Mesenchymal stem cell (in vitro differentiated cells and primary cell): Measurements from ENCODE around the gene SAMD13.
A peak's percentile ranks its signal among the peaks of the same experiment; 100 is the strongest.

ENCODE experiments used
- DNase-seq: peaks from one replicate; pipeline ENCODE4 v3.0.0-alpha.2; 2013
- H2AFZ ChIP-seq: one replicate; pipeline ENCODE4 v1.6.1; 2013; ENCODE audit warnings: low read depth, mild to moderate bottlenecking, control low read depth, inconsistent platforms, low read length, moderate library complexity
- H2AK5ac ChIP-seq: 2 replicates; pipeline ENCODE4 v1.6.1; 2013; ENCODE audit warnings: low read length, moderate library complexity, mild to moderate bottlenecking, inconsistent platforms; ENCODE audit not compliant: severe bottlenecking
- H2BK120ac ChIP-seq: one replicate; pipeline ENCODE4 v1.6.1; 2013; ENCODE audit warnings: low read depth, mild to moderate bottlenecking, inconsistent platforms, low read length, moderate library complexity
- H2BK12ac ChIP-seq, 2 experiments: one replicate each; pipeline ENCODE4 v1.6.1; 2013; ENCODE audit warnings: inconsistent platforms in 2 of 2, low read length in 2 of 2, mild to moderate bottlenecking in 2 of 2, moderate library complexity in 2 of 2, control low read depth in 1 of 2
- H2BK15ac ChIP-seq: one replicate; pipeline ENCODE4 v1.6.1; 2013; ENCODE audit warnings: mild to moderate bottlenecking, low read depth, inconsistent platforms; ENCODE audit not compliant: poor library complexity, severe bottlenecking
- H2BK5ac ChIP-seq: 2 replicates; pipeline ENCODE4 v1.6.1; 2013; ENCODE audit warnings: low read depth, mild to moderate bottlenecking, low read length, control low read depth, inconsistent platforms; ENCODE audit not compliant: poor library complexity, severe bottlenecking
- H3K14ac ChIP-seq, 2 experiments: one replicate each; pipeline ENCODE4 v1.6.1; 2013; ENCODE audit warnings: inconsistent platforms in 2 of 2, low read length in 2 of 2, control low read depth in 1 of 2, mild to moderate bottlenecking in 1 of 2, moderate library complexity in 1 of 2
- H3K18ac ChIP-seq, 2 experiments: one replicate each; pipeline ENCODE4 v1.6.1; 2013; ENCODE audit warnings: inconsistent platforms in 2 of 2, low read length in 2 of 2, control low read depth in 1 of 2, low read depth in 1 of 2, mild to moderate bottlenecking in 1 of 2
- H3K23ac ChIP-seq, 2 experiments: one replicate each; pipeline ENCODE4 v1.6.1; 2013; ENCODE audit warnings: inconsistent platforms in 2 of 2, low read length in 2 of 2, mild to moderate bottlenecking in 2 of 2, moderate library complexity in 2 of 2, control low read depth in 1 of 2
- H3K27ac ChIP-seq: 2 replicates; pipeline ENCODE4 v1.5.1; 2013; ENCODE audit warnings: mild to moderate bottlenecking, moderate library complexity, low read length, control low read depth, inconsistent platforms; ENCODE audit not compliant: poor library complexity, severe bottlenecking
- H3K27me3 ChIP-seq, 2 experiments: 2 replicates each; pipeline versions ENCODE4 v1.6.1 to v1.7.0; 2013; ENCODE audit warnings: low read length in 2 of 2, mild to moderate bottlenecking in 2 of 2, moderate library complexity in 2 of 2, control low read depth in 1 of 2, inconsistent platforms in 1 of 2; ENCODE audit not compliant: control insufficient read depth in 1 of 2, insufficient read depth in 1 of 2
- H3K36me3 ChIP-seq, 2 experiments: 2 replicates each; pipeline versions ENCODE4 v1.6.1 to v1.7.0; 2013; ENCODE audit warnings: low read length in 2 of 2, control low read depth in 1 of 2, inconsistent platforms in 1 of 2, low read depth in 1 of 2, mild to moderate bottlenecking in 1 of 2; ENCODE audit not compliant: insufficient read depth in 2 of 2, control insufficient read depth in 1 of 2
- H3K4ac ChIP-seq, 2 experiments: one replicate each; pipeline ENCODE4 v1.6.1; 2013; ENCODE audit warnings: inconsistent platforms in 2 of 2, low read length in 2 of 2, mild to moderate bottlenecking in 2 of 2, moderate library complexity in 2 of 2, control low read depth in 1 of 2, low read depth in 1 of 2
- H3K4me1 ChIP-seq: 2 replicates; pipeline ENCODE4 v1.6.1; 2013; ENCODE audit warnings: low read depth, low read length, control low read depth; ENCODE audit not compliant: control insufficient read depth, insufficient read depth
- H3K4me2 ChIP-seq: 2 replicates; pipeline ENCODE4 v1.6.1; 2013; ENCODE audit warnings: low read length, mild to moderate bottlenecking, inconsistent platforms; ENCODE audit not compliant: poor library complexity, severe bottlenecking
- H3K4me3 ChIP-seq, 2 experiments: 2 replicates each; pipeline versions ENCODE4 v1.5.1 to v1.7.0; 2013; ENCODE audit warnings: low read length in 2 of 2, mild to moderate bottlenecking in 2 of 2, control low read depth in 1 of 2, low read depth in 1 of 2; ENCODE audit not compliant: insufficient read depth in 1 of 2
- H3K79me1 ChIP-seq: replicated peaks from 2 replicates; pipeline ENCODE4 v1.6.1; 2013; ENCODE audit warnings: mild to moderate bottlenecking, control low read depth, low read length, inconsistent platforms; ENCODE audit not compliant: poor library complexity, severe bottlenecking
- H3K9ac ChIP-seq: 2 replicates; pipeline ENCODE4 v1.7.0; 2013; ENCODE audit warnings: mild to moderate bottlenecking, low read length, moderate library complexity
- H3K9me3 ChIP-seq: 2 replicates; pipeline ENCODE4 v1.7.0; 2013; ENCODE audit warnings: mild to moderate bottlenecking, low read length; ENCODE audit not compliant: control insufficient read depth
- H4K8ac ChIP-seq: one replicate; pipeline ENCODE4 v1.6.1; 2013; ENCODE audit warnings: inconsistent platforms, mild to moderate bottlenecking, low read length, moderate library complexity
- H4K91ac ChIP-seq: one replicate; pipeline ENCODE4 v1.6.1; 2013; ENCODE audit warnings: mild to moderate bottlenecking, low read length, inconsistent platforms
- WGBS: methylation state at CpG from one replicate; pipeline ENCODE4 v1.1.7; 2013; ENCODE audit warnings: mixed read lengths; 5-methylcytosine and 5-hydroxymethylcytosine counted together

Gene SAMD13

GRCh38 chr1:84272401-84272800 lies 29.1 kb upstream of the SAMD13 start:
- no peak overlapping the region for H3K23ac ChIP-seq
- WGBS, result 83% methylated on average over 1 of the region's 1 CpG
- H4K91ac ChIP-seq, result no peak overlapping the region
- H3K9ac ChIP-seq, result no peak overlapping the region
- no peaks in the 10 kb centered on the region for H3K36me3 ChIP-seq
- no peaks in the 10 kb centered on the region for H3K27me3 ChIP-seq
- no peak overlapping the region for H3K4me3 ChIP-seq
- H3K14ac ChIP-seq, result no peak overlapping the region
- no peak for DNase-seq
- H2AK5ac ChIP-seq, result no peak overlapping the region
- no peak overlapping the region for H2BK5ac ChIP-seq
- H3K4me2 ChIP-seq, result no peak overlapping the region
- H2BK120ac ChIP-seq, result no peak overlapping the region
- peak overlapping the region; percentile 23 for H4K8ac ChIP-seq
- H3K4ac ChIP-seq, result no peak overlapping the region
- no peak overlapping the region for H3K18ac ChIP-seq
- no peaks in the 10 kb centered on the region for H3K9me3 ChIP-seq
- no peaks in the 10 kb centered on the region for H3K79me1 ChIP-seq
- no peak overlapping the region for H2BK15ac ChIP-seq
- H3K4me1 ChIP-seq, result peaks cover 2% of the 10 kb centered on the region
- H2AFZ ChIP-seq, result no peak overlapping the region
- no peak overlapping the region for H3K27ac ChIP-seq
- H2BK12ac ChIP-seq, result peak overlapping the region in 1 of 2 experiments; percentile 63

- H4K8ac ChIP-seq, result no peak overlapping the region
- no peak overlapping the region for H2BK12ac ChIP-seq
- no peak overlapping the region for H3K4me2 ChIP-seq
- H3K79me1 ChIP-seq, result no peaks in the 10 kb centered on the region
- H3K27ac ChIP-seq, result no peak overlapping the region
- H3K9me3 ChIP-seq, result no peaks in the 10 kb centered on the region
- H2AK5ac ChIP-seq, result no peak overlapping the region
- no peak overlapping the region for H3K4ac ChIP-seq
- H3K14ac ChIP-seq, result no peak overlapping the region
- no peak overlapping the region for H3K23ac ChIP-seq
- no peak for DNase-seq
- 100% methylated on average over 1 of the region's 1 CpG for WGBS
- H2BK120ac ChIP-seq, result no peak overlapping the region
- H2BK5ac ChIP-seq, result no peak overlapping the region
- H2AFZ ChIP-seq, result no peak overlapping the region
- no peak overlapping the region for H4K91ac ChIP-seq
- H3K27me3 ChIP-seq, result no peaks in the 10 kb centered on the region
- no peak overlapping the region for H3K9ac ChIP-seq
- H2BK15ac ChIP-seq, result no peak overlapping the region
- no peak overlapping the region for H3K18ac ChIP-seq
- H3K4me3 ChIP-seq, result no peak overlapping the region
- no peaks in the 10 kb centered on the region for H3K36me3 ChIP-seq
- H3K4me1 ChIP-seq, result no peaks in the 10 kb centered on the region
Observed at GRCh38 chr1:84277343-84278059, 24.0 kb upstream of the SAMD13 start.

GRCh38 chr1:84278905-84279304 lies 22.6 kb upstream of the SAMD13 start:
- H2BK5ac ChIP-seq, result no peak overlapping the region
- no peak overlapping the region for H2BK12ac ChIP-seq
- no peak overlapping the region for H3K18ac ChIP-seq
- no peak overlapping the region for H3K4me2 ChIP-seq
- H3K9me3 ChIP-seq, result no peaks in the 10 kb centered on the region
- no peak overlapping the region for H4K8ac ChIP-seq
- H2AFZ ChIP-seq, result no peak overlapping the region
- no peak overlapping the region for H3K4me3 ChIP-seq
- no peak overlapping the region for H2BK120ac ChIP-seq
- peak overlapping the region; percentile 17 for H3K27ac ChIP-seq
- no peak overlapping the region for H3K9ac ChIP-seq
- H2AK5ac ChIP-seq, result no peak overlapping the region
- WGBS, result 78% methylated on average over 7 of the region's 7 CpGs
- peaks cover 2% of the 10 kb centered on the region for H3K4me1 ChIP-seq
- no peak overlapping the region for H3K14ac ChIP-seq
- no peak for DNase-seq
- H3K27me3 ChIP-seq, result no peaks in the 10 kb centered on the region
- H3K79me1 ChIP-seq, result no peaks in the 10 kb centered on the region
- no peak overlapping the region for H2BK15ac ChIP-seq
- no peak overlapping the region for H4K91ac ChIP-seq
- no peaks in the 10 kb centered on the region for H3K36me3 ChIP-seq
- no peak overlapping the region for H3K23ac ChIP-seq
- H3K4ac ChIP-seq, result no peak overlapping the region

- Histone ChIP-seq H2BK5ac (no peak overlapping the region), H3K4me2 (no peak overlapping the region), H2AFZ (no peak overlapping the region), H2BK12ac (no peak overlapping the region), H3K36me3 (no peaks in the 10 kb centered on the region), H3K9me3 (no peaks in the 10 kb centered on the region), H3K14ac (no peak overlapping the region), H2BK120ac (no peak overlapping the region), H3K27me3 (no peaks in the 10 kb centered on the region), H3K23ac (no peak overlapping the region), H3K4ac (no peak overlapping the region), H3K4me1 (peaks cover 2% of the 10 kb centered on the region), H2AK5ac (no peak overlapping the region), H4K8ac (no peak overlapping the region), H3K4me3 (no peak overlapping the region), H3K27ac (no peak overlapping the region), H3K18ac (no peak overlapping the region), H3K79me1 (no peaks in the 10 kb centered on the region), H3K9ac (no peak overlapping the region), H2BK15ac (no peak overlapping the region), H4K91ac (no peak overlapping the region)
- no peak for DNase-seq
Observed at GRCh38 chr1:84280912-84281311, 20.6 kb upstream of the SAMD13 start.
